GM18498 (cell line): ENCODE data around the gene GNAI2.

ENCODE experiments used
- ATAC-seq: cut with Tn5 transposase; IDR thresholded peaks from one replicate; pipeline ENCODE4 v1.9.1; 2021; ENCODE audit warnings: mild to moderate bottlenecking, moderate library complexity; ENCODE audit not compliant: unreplicated experiment

GNAI2 gene

DNA sequence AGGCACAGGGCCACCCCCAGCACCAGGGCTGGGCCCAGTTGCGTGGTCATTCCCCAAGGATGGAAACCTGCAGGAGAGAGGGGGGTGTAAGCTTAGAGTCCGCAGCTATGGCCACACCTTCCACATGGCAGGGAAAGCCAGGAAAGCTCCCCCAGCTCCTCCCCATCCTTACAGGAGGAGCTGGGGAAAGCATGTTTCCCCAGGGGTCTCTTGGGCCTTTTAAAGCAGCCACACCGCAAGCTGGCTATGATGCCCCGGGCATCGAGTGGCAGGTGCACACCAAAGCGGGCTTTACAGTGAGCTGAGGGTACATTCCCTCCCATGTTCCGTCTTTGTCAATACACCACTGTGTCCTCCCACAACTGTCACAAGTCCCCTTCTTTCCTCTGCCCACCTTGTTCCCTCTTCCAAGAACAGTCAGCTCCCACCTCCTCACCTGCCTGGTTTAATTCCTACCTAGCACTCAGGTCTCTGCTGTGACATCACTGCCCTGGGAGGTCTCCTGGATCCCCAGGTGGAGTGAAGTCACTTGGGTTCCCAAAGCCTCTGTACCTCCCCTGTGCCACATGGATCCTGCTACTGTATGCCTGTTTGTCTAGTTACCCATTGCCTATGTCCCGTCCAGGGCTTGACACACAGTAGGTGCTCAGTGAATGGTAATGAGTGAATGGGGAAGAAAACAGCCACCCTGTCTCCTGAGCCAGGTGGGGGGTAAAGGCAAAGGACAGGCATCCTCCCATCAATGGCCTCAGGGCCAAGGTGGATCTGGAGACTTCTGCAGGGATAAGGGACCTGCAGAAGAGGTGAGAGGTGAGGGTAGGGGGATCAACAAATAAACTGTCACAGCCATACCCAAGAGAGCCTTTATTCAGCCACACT is 59.8 kb downstream of the GNAI2 start:
- no peak for ATAC-seq

DNA sequence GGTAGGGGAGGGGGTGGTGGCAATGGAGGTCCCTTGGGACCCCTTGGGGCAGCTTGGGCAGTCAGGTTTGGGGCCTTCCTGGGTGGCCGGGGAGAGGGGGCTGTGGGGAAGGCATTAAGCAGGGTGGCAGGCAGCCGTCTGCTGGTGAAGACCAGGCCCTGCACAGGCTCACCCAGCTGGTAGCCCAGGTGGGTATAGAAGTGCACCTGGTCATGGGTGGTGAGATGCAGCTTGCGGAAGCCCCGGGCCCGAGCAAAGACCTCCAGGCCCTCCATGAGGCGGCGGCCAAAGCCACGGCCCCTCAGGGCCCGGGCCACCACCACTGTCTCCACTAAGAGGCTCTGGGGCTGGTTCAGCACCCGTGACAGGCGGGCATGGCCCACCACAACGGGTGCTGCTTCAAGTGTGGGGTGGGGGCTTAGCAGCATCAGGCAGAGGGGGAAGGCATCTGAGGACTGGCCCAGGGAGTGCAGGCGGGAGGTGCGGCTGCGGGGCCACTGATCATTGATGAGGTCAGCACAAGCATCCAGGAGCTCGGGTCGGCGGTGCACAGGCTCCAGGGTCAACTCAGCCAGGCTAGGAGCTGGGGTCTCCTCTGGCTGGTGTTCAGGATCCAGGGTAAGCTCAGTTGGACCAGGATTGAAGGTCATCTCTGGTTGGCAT is 60.8 kb downstream of the GNAI2 start:
- no peak for ATAC-seq

DNA sequence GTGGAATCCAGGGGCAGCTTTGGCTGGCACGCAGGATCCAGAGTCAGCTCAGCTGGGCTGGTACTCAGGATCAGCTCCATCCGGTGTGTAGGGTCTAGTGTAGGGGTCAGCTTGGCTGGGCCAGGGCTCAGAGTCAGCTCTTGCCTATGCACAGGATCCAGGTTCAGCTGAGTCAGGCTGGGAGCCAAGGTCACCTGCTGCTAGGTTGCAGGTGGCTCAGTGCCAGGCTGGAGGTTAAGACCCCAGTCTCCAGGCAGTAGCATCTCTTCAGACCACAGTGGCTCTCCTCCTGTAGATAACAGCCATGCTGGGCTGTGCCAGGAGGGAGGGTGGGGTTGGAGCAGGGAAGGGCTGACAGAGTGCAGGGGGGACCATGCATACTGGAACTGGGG is 61.4 kb downstream of the GNAI2 start:
- no peak for ATAC-seq

DNA sequence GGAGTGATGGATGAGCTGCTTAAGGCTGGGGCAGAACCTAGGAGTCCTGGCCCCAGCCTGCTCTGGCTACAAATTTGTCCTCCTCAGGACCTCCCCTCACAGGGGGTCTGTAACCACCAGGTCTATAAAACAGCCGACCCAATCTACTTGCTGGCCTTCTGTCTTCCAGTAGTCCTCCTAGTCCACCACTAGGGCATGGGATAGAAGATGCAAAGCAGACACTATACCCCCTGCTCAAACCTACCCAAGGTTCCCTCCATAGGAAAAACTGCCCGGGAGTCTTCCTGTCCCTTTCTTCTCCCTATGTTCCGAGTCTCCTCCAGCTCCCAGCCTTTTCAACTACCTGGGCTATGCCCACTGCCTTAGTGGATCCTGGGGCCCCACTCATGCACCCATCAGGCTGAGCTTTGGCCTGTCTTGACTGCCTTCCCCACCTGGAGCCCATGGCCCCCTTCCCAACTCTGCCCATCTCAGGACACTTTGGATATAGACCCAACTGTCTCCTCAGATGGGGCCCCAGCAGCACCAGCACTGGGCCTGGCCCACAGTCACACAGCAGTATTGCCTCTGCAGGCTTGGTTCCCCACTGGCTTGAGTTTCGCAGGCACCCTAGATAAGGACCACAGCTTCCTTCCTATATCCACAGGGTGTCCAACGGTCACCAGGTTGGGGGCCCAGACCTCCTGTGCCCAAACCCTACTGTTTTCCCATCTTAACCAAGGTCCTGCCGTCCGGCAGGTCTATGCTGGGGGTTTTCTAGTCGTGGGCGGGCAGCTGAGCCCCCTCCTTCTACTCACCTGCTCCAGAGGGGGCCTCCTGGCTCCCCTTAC is 62.1 kb downstream of the GNAI2 start:
- ATAC-seq, result no peak

- peak; percentile 89 for ATAC-seq
Observed at GRCh38 chr3:50298836-50299637, 63.0 kb downstream of the GNAI2 start, which contains the start of the genes HYAL3 and NAA80. TSS of gene HYAL3 (minus strand) at chr3:50299405. CDS start at chr3:50295602, 3,803 bp downstream. TSS of gene NAA80 (minus strand) at chr3:50299405. CDS start at chr3:50297463, 1,942 bp downstream.

- ATAC-seq, result no peak
Observed at GRCh38 chr3:50299638-50299928, 63.6 kb downstream of the GNAI2 start.

DNA sequence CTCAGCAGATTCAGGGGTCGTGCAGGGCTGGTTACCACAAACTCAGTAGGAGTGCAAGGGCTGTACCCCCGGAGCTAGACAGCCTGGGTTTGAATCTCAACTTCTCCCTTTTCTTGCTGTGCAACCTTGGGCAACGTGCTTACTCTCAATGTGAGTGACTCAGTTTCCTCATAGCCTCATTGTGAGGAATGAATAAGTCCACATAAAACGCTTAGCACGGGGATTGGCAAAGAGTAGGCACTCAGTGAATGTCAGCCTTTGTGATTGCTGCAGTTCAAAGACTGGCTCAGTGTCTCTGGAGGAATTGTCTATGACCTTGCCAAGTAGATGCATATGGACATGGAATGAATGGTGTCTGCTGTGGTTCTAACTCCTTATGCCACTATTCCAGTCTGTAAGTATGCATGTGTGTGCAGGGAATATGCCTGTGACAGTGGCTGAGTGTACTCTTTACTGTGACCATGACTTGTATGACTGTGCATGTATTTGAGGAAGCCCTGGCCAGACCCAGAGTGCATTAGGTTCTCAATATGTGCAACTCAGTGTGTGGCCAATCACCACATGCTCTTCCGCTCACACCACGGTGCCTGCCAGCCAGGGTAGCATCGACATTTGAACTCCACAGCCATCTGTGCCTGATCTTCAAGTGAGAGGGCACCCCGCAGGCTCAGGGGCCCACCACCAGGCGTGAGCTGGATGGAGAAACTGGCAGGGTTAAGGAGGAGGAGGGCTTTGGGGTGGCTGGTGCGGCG is 64.1 kb downstream of the GNAI2 start:
- no peak for ATAC-seq

DNA sequence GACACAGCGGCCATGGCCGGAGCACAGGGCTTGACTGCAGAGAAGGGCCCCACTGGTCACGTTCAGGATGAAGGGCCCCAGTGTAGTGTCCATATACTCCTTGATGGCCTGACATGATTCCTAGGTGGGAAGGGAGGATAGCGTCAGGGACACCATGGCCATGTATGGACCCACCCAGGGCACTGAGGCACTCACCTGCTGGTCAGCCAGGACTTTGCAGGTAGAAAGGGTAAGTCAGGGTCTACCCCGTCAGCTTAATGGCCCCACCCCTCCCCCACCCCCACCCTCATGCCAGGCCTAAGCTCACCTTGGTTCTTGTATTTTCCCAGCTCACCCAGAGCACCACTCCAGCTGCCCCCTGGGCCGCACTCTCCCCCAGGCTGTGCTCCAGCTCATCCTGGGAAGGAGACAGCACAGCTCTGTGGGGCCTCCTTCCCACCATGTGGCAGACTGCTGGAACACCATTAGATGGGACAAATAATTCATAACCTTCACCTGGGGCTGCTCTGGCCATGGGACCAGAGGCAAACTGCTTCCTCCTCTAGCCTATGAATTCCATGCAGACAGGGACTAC is 64.8 kb downstream of the GNAI2 start:
- ATAC-seq, result no peak

DNA sequence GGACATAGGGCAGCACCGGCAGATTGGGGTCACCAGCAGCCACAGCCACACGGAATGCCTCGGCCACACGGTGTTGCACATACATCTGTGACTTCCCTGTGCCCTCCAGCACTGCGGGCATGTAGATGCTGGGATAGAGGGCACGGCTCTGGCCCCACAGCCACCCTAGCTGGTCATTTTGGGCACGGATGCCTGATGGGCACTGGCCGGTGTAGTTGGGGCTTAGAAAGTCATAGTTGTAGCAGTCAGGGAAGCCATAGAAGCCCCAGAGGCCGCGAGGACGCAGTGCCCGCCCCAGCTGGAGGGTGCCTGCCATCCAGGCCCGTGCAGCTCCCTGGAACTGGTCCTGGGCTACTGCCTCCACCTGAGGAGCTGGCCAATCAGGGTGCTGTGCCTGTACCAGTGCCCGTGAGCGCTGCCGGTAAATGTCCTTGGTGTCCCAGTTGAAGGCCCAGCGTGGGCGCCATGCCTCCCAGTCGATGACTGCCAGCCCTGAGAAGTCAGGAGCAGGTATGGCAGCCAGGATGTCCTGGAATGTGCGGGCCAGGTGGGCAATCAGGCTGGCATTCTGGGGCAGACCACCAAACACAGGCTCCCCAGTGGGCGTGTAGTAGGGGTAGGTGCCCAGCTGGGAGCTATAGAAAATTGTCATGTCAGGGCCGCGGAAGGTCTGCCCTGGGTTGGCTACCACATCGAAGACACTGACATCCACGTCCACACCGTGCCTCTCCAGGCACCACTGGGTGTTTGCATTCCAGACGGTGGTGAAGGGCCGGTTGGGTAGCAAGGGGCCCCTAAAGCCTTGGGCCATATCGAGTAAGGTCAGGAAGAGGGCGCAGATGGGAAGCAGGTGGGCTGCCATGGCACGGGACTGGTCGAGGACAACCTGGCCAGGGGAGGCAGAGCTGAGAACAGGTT is 66.3 kb downstream of the GNAI2 start:
- ATAC-seq, result no peak

DNA sequence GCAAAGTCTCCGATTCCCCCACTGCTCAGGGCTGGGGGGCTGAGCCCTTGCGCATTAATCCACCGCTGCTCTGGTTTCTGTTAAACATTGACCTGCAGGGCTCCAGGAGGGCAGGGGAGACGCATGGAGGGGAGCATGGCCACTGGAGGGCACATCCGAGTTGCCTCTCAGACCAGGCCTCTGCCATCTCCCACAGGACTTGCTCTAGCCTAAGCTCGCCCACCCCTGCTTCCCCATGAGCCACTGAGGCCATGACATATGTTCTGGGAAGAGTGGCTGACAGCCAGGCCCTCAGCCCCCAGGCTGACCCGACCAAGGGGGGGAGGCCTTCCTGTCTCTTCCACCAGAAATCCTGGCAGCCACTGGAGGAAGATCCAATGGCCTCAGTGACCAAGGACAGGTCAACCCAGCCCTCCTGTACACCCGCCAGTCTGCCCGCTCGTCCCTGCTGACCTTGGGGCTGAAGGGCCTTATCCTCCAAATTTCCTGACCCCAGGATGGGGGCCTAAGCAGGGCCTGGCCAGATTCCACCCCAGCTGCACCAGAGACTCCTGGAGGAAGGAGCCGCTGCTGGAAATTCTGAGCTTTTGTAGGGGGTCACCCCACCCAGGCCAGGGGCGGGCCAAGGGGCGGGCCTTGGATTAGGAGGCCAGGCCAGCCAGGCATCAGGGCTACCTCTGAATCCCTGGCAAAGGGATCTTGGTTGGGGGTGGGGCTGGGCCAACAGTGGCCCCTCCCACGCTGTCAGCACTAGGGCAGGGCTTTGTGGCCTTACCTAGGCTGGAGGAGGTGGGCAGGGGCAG is 67.2 kb downstream of the GNAI2 start, which contains the start of gene HYAL1:
Gene HYAL1, minus strand, starts transcription at position 562 of the 803 bp plus-strand sequence. CDS start 618 bp downstream, outside the sequence.
- no peak for ATAC-seq

DNA sequence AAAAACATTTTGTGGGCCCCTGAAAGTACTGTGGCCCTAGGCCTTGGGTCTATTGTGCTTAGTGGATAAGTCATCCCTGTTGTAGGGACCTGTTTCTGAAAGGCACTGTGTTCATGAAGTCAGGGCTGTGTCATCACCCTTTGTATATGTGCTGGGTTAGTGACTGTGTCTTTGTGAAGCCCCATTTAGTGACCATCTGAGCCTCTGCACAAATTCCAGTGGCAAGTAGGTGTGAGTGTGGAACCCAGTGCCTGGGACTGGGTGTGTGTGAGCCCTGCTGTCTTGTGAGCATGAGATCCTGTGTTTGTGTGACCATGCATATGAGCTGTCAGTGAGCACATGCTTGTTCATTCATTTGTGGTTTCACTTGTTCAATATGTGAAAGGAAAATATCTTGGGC is 68.6 kb downstream of the GNAI2 start:
- no peak for ATAC-seq
